COLO668 (cell line): ENCODE results near the gene TMEM144.

Source experiments
- DNase-seq: peaks from one replicate; lab custom pipeline; 2025; ENCODE audit not compliant: unreplicated experiment; lab: John Stamatoyannopoulos, UW

Gene TMEM144

GRCh38 chr4:158295053-158295452 lies 84.8 kb downstream of the TMEM144 start:
- DNase-seq, result no peak

- DNase-seq, result no peak
Observed at GRCh38 chr4:158297866-158298265, 87.6 kb downstream of the TMEM144 start.

DNA sequence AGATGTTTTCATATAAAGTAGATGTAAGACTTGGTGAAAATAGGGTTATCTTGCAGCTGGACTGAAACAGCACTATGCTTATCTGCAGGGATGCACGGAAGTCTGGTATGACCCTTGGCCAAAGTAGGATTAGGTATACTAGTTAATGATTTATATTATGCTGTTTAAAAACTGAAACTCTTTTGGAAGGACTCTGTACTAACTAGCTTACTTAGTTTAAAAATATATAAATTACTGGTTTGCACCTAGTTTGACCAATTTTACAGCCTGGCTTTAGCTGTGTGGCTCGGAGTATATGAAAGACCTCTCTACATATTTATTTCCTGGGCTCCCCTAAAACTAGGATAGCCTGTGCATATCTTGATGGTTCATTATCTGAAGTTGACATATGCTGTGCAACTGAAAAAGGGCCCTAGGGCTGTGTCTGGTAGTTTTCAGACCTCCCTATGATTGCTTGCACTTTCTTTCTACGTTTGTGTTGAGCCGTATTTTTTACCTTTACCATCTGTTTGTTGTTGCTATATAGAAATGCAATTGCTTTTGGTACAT lies 89.2 kb downstream of the TMEM144 start:
- DNase-seq, result no peak

DNA sequence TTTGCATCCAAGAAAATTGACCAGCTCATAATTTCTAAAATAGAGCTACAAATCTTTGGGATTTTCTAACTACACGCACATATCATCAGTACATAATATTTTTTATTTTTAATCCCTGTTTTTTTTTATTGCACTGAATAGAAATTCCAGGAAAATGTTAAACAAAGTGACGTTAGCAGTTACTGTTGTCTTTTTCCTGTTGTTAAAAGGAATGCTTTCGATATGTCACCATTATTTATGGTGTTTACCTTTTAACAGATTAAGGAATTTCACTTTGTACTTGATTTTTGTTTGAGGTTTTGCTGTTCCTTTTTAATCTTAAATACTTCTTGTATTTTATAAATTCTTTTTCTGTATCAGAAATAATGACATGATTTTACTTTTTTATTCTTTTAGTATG lies 89.7 kb downstream of the TMEM144 start:
- DNase-seq, result no peak

GRCh38 chr4:158302076-158302866 lies 92.0 kb downstream of the TMEM144 start:
- DNase-seq, result no peak

GRCh38 chr4:158304694-158305093 lies 94.4 kb downstream of the TMEM144 start:
- DNase-seq, result no peak
